AG09309 (cell line): ENCODE data around the gene BICD1.

ENCODE experiments used
- DNase-seq: peaks from one replicate; pipeline ENCODE4 v3.0.0-alpha.2; 2010; ENCODE audit warnings: low read depth
- H3K4me3 ChIP-seq: 2 replicates; pipeline ENCODE4 v1.5.1; 2011; ENCODE audit warnings: mild to moderate bottlenecking, low read depth, low read length, moderate library complexity; ENCODE audit not compliant: control insufficient read depth
- TF ChIP-seq, protein P1 (sequence below): IDR thresholded peaks from 2 replicates; pipeline ENCODE4 v1.5.1; 2011; ENCODE audit warnings: mild to moderate bottlenecking, low read depth, low read length, inconsistent platforms; ENCODE audit not compliant: insufficient read depth, control insufficient read depth; ENCODE audit errors: missing control alignments

BICD1 gene

DNA sequence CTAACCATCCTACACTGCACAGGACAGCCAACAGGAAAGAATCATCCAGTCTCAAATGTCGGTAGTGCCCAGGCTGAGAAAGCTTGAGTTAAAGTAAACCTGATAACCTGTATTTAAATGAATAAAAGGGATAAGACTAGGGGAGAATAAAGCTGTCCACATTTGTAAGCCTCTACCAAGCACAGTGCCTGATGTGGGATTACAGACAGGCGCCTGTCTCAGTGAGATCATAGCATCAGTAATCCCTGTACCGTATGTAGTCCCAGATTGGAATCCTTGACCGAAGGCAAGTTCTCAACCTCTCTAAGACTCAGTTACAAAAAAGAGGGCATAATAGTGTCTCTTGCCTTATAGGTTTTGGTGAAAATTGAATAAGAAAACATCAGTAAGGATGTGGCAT lies 59.9 kb downstream of the BICD1 start:
- TF ChIP-seq, protein P1, sequence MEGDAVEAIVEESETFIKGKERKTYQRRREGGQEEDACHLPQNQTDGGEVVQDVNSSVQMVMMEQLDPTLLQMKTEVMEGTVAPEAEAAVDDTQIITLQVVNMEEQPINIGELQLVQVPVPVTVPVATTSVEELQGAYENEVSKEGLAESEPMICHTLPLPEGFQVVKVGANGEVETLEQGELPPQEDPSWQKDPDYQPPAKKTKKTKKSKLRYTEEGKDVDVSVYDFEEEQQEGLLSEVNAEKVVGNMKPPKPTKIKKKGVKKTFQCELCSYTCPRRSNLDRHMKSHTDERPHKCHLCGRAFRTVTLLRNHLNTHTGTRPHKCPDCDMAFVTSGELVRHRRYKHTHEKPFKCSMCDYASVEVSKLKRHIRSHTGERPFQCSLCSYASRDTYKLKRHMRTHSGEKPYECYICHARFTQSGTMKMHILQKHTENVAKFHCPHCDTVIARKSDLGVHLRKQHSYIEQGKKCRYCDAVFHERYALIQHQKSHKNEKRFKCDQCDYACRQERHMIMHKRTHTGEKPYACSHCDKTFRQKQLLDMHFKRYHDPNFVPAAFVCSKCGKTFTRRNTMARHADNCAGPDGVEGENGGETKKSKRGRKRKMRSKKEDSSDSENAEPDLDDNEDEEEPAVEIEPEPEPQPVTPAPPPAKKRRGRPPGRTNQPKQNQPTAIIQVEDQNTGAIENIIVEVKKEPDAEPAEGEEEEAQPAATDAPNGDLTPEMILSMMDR, result no peak
- no peak for DNase-seq
- no peak overlapping the region for H3K4me3 ChIP-seq

DNA sequence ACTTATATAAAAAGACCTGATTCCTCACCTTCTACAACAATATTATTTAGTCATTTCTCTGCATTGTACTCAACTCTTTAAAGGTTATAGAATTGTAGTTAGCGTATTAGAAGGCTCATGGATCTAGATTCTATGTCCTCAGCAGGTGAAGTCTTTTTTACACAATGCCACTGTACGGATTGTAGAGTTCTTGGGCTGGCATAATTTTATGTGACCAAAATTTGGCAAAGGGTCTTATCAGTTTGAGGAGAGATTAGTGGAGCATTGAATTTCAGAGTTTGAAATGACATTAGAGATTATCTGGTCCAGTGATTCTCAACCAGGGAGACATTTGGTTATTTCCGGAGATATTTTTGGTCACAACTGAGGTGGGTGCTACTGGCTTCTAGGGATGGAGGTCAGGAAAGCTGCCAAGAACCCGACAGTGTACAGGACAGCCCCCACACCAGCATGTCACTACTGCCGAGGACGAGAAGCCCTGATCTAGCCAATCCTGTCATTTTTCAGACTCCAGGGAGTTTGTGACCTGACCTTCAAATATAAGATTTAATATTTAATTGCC lies 63.9 kb downstream of the BICD1 start:
- DNase-seq, result no peak
- TF ChIP-seq, protein P1, result no peak
- H3K4me3 ChIP-seq, result no peak overlapping the region

DNA sequence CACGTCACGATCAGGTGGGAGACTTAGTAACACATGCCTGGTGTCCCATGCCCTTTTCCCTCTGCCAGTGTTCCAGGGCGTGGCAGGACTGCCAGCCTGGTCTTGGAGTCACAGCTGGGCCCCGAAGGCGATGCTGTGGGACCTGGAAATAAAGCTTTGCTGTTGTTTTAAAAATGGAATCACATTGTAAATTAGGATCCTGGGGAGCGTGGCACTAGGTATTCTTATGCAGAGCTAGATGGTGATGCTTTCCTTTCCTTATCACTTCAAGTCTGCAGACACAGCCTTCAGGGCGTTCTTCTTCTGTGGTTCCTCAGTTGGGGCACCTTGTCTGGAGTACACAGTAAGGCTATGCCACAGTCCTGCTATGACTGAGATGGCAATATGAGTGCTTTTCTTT lies 64.6 kb downstream of the BICD1 start:
- no peak for DNase-seq
- H3K4me3 ChIP-seq, result no peak overlapping the region
- TF ChIP-seq, protein P1, result no peak

DNA sequence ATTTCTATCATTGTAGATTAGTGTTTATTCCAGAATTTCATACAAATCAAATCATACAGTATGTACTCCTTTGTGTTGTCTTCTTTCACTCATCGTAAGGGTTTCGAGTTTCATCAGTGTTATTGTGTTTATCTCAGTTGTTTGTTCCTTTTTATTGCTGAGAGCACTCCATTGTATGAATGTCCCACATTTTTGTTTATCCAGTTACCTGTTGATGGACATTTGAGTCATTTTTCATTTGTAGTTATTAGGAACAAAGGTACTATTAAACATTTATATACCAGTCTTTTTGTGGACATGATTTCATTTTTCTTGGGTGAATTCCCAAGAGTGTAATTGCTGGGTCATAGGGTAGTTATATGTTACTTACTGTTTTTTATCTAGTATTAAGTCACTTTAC lies 70.0 kb downstream of the BICD1 start:
- DNase-seq, result no peak
- H3K4me3 ChIP-seq, result no peak overlapping the region
- TF ChIP-seq, protein P1, result no peak

DNA sequence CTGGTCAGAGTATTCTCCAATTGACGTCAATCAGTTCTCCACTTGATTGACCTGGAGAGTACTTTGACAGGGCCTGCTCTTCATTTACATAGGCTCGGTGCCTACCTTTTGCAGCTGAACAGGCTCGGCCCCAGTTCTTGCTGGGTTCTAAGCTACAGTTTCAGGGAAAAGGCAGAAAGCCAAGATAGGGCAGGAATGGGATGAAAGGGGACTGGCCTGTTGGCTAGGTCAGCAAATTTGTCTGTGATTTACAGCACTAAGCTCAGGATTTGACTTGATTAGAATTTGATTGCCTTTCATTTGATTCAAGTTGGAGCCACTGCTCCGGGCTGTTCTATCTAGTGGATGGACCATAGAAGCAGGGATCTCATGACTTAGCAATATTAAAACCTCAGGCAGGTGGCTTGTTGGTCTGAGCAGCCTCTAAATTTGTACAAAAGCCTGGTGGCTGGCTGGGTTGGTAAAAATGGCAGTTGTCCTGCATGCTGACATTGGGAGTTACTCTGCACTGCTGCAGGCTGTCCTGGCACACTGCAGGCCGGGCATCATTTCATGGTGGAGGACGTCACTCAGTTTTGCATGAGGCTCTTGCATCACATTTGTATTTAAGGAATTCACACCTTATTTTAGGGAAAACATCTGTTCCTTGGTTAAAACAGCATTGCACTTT lies 71.8 kb downstream of the BICD1 start:
- no peak for DNase-seq
- TF ChIP-seq, protein P1, result no peak
- H3K4me3 ChIP-seq, result no peak overlapping the region

DNA sequence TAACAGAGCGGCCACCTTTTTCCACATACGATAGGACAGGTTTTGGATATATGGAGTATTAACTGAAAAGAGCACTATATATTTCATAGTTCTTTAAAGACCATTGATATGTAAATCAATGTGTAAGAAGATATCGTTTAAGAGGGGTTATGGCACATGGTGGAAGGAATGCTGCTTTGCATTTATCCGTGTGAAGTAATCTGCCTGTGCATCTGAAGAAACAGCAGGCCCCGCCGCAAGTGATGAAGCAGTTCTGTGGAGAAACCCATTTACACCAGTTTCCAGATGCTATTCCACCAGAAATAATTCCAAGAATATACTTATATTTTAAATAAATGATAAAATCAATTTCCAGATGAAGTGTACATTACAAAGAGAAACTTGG lies 72.4 kb downstream of the BICD1 start:
- H3K4me3 ChIP-seq, result no peak overlapping the region
- TF ChIP-seq, protein P1, result no peak
- DNase-seq, result no peak
